ENCODE measurements around the gene TCEANC2. TPM values are rescaled to one million over a fixed set of nuclear protein-coding genes. Genes with fewer than 3 reads are reported as not detected.

Gene TCEANC2
- polyA plus RNA-seq, 1 donor from 2014 or later: 4.4 TPM

DNA sequence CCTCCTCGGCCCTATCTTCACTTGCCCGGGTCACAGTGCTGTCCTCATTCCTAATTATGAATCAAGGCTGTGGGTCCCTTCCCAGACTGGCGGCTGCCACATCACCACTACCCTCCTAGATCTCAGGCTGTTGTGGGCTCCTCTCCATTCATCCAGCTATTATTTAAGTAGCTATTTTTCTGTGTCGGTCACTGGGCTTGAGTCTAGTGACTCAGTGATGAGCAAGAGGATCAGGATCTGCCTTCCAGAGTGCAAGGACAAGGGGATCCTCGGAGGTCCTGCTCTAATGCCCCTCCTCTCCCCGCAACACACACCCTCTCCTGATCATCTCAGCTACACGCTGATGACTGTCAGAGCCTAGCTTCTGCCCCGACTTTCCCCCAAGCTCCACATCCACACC lies 65.3 kb downstream of the TCEANC2 start (continued):
- TF ChIP-seq EZH2 (IDR thresholded peaks at IDR 0.05; ENCODE audit: borderline replicate concordance, insufficient read depth, low read length, poor library complexity, severe bottlenecking) (no peak), TAF1 (IDR thresholded peaks at IDR 0.05; ENCODE audit: low read depth) (no peak), POLR2AphosphoS5 (IDR thresholded peaks at IDR 0.05) (no peak)

DNA sequence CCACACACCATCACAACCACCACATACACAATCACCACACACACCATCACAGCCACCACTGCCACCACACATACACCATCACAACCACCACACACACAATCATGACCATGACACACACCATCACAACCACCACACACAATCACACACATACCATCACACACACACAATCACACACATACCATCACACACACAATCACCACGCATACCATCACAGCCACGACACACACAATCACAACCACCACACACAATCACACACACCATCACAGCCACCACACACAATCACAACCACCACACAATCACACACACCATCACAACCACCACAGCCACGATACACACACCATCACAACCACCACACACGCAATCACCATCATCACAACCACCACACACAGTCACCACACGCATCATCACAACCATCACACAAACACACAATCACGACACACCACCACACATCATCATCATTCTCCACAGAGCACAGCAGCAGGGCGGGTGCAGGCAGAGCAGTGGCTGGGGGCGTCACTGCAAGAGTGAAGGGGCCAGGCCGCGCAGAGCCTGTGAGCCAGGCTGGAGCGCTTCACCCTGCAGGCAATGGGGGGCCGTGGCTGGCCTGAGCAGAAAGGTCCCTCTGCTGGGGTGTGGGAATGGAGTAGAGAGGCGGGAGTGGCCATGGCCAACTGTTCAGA lies 66.8 kb downstream of the TCEANC2 start:
- no peaks in the 10 kb centered on the region for H3K9me3 ChIP-seq (ENCODE audit: low read length)
- no peak overlapping the region for H3K9ac ChIP-seq (ENCODE audit: low read length)
- H4K20me1 ChIP-seq (ENCODE audit: insufficient read depth): no peaks in the 10 kb centered on the region
- no peaks in the 10 kb centered on the region for H3K36me3 ChIP-seq (ENCODE audit: insufficient read depth, low read length)
- no peak overlapping the region for H3K27ac ChIP-seq (ENCODE audit: low read length)
- no peak overlapping the region for H3K4me2 ChIP-seq (ENCODE audit: low read length)
- H3K4me3 ChIP-seq (ENCODE audit: low read length): no peak overlapping the region
- no peak overlapping the region for H2AFZ ChIP-seq (ENCODE audit: low read depth, low read length)
- no peaks in the 10 kb centered on the region for H3K79me2 ChIP-seq (replicated peaks; ENCODE audit: insufficient read depth, low read length)
- no peaks in the 10 kb centered on the region for H3K9me2 ChIP-seq (ENCODE audit: insufficient read depth, low read length)
- no peaks in the 10 kb centered on the region for H3F3A ChIP-seq (ENCODE audit: insufficient read depth, low read length, poor library complexity, severe bottlenecking)
- no peak for TF ChIP-seq MXI1 (conservative IDR thresholded peaks at IDR 0.05; ENCODE audit: poor library complexity, severe bottlenecking)
- no peak for TF ChIP-seq POLR2AphosphoS5 (IDR thresholded peaks at IDR 0.05)
- H3K27me3 ChIP-seq (ENCODE audit: insufficient read depth, low read depth, low read length): no peaks in the 10 kb centered on the region

DNA sequence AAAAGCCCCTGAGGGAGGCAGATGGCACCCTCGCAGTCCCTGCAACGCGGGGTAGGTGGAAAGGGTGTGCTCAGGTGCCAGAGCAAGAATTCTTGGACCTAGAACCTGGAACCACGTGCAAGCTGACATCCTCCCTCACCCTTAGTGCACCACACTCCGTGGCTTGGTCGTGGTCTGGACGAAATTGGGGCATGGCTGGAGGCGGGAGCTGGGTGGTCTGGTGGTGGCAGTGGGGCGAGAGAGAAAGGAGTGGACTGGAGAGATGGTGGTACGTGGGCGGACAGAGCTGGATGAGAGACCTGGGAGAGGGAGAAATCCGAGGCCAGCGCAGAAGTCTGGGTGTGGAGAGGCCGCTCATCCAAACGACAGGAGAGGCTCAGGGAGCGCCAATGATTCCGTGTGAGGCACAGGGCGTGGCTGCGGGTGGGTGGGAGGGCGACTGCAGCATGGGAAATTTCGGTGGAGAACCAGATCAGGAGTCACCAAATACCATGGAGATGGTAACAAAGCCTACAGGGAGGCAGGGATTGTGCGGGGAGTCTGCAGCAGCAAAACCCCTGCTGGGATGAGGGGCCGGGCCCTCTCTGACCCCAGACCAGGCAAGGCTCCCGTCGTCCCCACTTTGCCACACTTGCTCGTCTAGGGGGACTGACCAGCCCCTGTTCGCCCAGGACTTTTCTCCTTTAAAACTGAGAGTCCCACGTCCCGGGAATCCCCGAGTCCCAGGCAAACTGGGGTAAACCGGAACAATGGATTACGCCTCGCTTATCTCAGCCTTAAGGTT lies 67.5 kb downstream of the TCEANC2 start:
- Histone ChIP-seq H3K9me3 (ENCODE audit: low read length) (no peaks in the 10 kb centered on the region), H3K9ac (ENCODE audit: low read length) (peak overlapping the region; percentile 24), H3F3A (ENCODE audit: insufficient read depth, low read length, poor library complexity, severe bottlenecking) (no peaks in the 10 kb centered on the region), H3K4me2 (ENCODE audit: low read length) (no peak overlapping the region), H3K27ac (ENCODE audit: low read length) (no peak overlapping the region), H3K9me2 (ENCODE audit: insufficient read depth, low read length) (no peaks in the 10 kb centered on the region), H3K27me3 (ENCODE audit: insufficient read depth, low read depth, low read length) (no peaks in the 10 kb centered on the region), H3K4me3 (ENCODE audit: low read length) (peak overlapping the region; percentile 35), H3K36me3 (ENCODE audit: insufficient read depth, low read length) (no peaks in the 10 kb centered on the region), H2AFZ (ENCODE audit: low read depth, low read length) (no peak overlapping the region), H3K79me2 (replicated peaks; ENCODE audit: insufficient read depth, low read length) (no peaks in the 10 kb centered on the region), H4K20me1 (ENCODE audit: insufficient read depth) (no peaks in the 10 kb centered on the region)
- TF ChIP-seq, protein P1, sequence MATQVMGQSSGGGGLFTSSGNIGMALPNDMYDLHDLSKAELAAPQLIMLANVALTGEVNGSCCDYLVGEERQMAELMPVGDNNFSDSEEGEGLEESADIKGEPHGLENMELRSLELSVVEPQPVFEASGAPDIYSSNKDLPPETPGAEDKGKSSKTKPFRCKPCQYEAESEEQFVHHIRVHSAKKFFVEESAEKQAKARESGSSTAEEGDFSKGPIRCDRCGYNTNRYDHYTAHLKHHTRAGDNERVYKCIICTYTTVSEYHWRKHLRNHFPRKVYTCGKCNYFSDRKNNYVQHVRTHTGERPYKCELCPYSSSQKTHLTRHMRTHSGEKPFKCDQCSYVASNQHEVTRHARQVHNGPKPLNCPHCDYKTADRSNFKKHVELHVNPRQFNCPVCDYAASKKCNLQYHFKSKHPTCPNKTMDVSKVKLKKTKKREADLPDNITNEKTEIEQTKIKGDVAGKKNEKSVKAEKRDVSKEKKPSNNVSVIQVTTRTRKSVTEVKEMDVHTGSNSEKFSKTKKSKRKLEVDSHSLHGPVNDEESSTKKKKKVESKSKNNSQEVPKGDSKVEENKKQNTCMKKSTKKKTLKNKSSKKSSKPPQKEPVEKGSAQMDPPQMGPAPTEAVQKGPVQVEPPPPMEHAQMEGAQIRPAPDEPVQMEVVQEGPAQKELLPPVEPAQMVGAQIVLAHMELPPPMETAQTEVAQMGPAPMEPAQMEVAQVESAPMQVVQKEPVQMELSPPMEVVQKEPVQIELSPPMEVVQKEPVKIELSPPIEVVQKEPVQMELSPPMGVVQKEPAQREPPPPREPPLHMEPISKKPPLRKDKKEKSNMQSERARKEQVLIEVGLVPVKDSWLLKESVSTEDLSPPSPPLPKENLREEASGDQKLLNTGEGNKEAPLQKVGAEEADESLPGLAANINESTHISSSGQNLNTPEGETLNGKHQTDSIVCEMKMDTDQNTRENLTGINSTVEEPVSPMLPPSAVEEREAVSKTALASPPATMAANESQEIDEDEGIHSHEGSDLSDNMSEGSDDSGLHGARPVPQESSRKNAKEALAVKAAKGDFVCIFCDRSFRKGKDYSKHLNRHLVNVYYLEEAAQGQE (IDR thresholded peaks at IDR 0.05; ENCODE audit: borderline replicate concordance): no peak
- TF ChIP-seq EZH2 (IDR thresholded peaks at IDR 0.05; ENCODE audit: borderline replicate concordance, insufficient read depth, low read length, poor library complexity, severe bottlenecking) (no peak), EP300 (conservative IDR thresholded peaks at IDR 0.05; ENCODE audit: poor library complexity, severe bottlenecking) (no peak), TAF1 (IDR thresholded peaks at IDR 0.05; ENCODE audit: low read depth) (no peak), RAD21 (conservative IDR thresholded peaks at IDR 0.05) (no peak), POLR2AphosphoS5 (IDR thresholded peaks at IDR 0.05) (no peak), SMC3 (conservative IDR thresholded peaks at IDR 0.05; ENCODE audit: poor library complexity) (no peak)
- TF ChIP-seq, protein P2, sequence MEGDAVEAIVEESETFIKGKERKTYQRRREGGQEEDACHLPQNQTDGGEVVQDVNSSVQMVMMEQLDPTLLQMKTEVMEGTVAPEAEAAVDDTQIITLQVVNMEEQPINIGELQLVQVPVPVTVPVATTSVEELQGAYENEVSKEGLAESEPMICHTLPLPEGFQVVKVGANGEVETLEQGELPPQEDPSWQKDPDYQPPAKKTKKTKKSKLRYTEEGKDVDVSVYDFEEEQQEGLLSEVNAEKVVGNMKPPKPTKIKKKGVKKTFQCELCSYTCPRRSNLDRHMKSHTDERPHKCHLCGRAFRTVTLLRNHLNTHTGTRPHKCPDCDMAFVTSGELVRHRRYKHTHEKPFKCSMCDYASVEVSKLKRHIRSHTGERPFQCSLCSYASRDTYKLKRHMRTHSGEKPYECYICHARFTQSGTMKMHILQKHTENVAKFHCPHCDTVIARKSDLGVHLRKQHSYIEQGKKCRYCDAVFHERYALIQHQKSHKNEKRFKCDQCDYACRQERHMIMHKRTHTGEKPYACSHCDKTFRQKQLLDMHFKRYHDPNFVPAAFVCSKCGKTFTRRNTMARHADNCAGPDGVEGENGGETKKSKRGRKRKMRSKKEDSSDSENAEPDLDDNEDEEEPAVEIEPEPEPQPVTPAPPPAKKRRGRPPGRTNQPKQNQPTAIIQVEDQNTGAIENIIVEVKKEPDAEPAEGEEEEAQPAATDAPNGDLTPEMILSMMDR (IDR thresholded peaks at IDR 0.05; ENCODE audit: poor library complexity, severe bottlenecking): no peak
